WTC11 (cell line): ENCODE data around the gene ZNF827.

Experiments used
- AFF4 ChIP-seq: sonication (generic); formaldehyde crosslinking; IDR thresholded peaks from 2 replicates; pipeline ENCODE4 v1.8.1; 2023; ENCODE audit warnings: mild to moderate bottlenecking, missing genetic modification reagents, borderline replicate concordance
- ATF2 ChIP-seq: sonication (generic); formaldehyde crosslinking; IDR thresholded peaks from 2 replicates; pipeline ENCODE4 v1.8.1; 2022; ENCODE audit warnings: low read depth, missing genetic modification reagents, borderline replicate concordance
- CTCF ChIP-seq: fragments of 200-600 bp; IDR thresholded peaks from 2 replicates; pipeline ENCODE4 v1.8.0; 2022; ENCODE audit warnings: antibody characterized with exemption
- E2F4 ChIP-seq: sonication (generic); formaldehyde crosslinking; IDR thresholded peaks from 2 replicates; pipeline ENCODE4 v1.8.1; 2022; ENCODE audit warnings: low read depth, mild to moderate bottlenecking, moderate library complexity, missing genetic modification reagents, borderline replicate concordance
- SOX15 ChIP-seq: fragments of 250-450 bp; sonication (Bioruptor Pico); IDR thresholded peaks from 2 replicates; pipeline ENCODE4 v1.9.0; 2021; ENCODE audit warnings: mild to moderate bottlenecking
- TEAD1 ChIP-seq: sonication (generic); formaldehyde crosslinking; IDR thresholded peaks from 2 replicates; pipeline ENCODE4 v1.8.0; 2022; ENCODE audit warnings: mild to moderate bottlenecking, missing genetic modification reagents
- ZNF317 ChIP-seq: sonication (generic); formaldehyde crosslinking; IDR thresholded peaks from 2 replicates; pipeline ENCODE4 v1.8.1; 2023; ENCODE audit warnings: low read depth, mild to moderate bottlenecking, moderate library complexity, missing genetic modification reagents, borderline replicate concordance
- TF ChIP-seq, protein P1 (sequence below): sonication (generic); formaldehyde crosslinking; IDR thresholded peaks from 2 replicates; pipeline ENCODE4 v1.8.1; 2023; ENCODE audit warnings: mild to moderate bottlenecking, missing genetic modification reagents, moderate library complexity
- TF ChIP-seq, protein P2 (sequence below): sonication (generic); formaldehyde crosslinking; IDR thresholded peaks from 2 replicates; pipeline ENCODE4 v1.8.0; 2022; ENCODE audit warnings: mild to moderate bottlenecking, missing genetic modification reagents

DNA sequence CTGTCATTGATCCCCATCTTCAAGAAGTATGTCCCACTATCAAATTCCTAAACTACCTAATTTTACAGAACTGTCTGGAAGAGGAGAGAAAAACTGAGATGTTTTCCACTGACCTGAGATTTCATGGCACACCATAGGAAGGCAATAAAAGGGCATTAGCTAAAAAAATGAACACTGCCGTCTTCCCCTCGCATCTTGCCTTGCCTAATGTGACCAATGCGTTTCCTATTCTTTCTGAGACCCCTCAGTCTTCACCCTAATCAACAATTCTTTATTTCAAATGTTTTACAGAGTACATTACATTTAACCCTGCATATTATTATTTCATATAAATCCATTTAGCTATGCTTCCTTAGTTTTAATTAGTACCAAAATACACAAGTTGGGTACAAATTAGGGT is 43.6 kb downstream of the ZNF827 start:
- TF ChIP-seq CTCF (no peak), SOX15 (CRISPR knock-in tag) (no peak), ZNF317 (CRISPR knock-in tag) (no peak), E2F4 (CRISPR knock-in tag) (no peak), TEAD1 (CRISPR knock-in tag) (no peak), AFF4 (CRISPR knock-in tag) (no peak), ATF2 (no peak)
- TF ChIP-seq, protein P1, sequence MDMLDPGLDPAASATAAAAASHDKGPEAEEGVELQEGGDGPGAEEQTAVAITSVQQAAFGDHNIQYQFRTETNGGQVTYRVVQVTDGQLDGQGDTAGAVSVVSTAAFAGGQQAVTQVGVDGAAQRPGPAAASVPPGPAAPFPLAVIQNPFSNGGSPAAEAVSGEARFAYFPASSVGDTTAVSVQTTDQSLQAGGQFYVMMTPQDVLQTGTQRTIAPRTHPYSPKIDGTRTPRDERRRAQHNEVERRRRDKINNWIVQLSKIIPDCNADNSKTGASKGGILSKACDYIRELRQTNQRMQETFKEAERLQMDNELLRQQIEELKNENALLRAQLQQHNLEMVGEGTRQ (CRISPR knock-in tag), result no peak
- TF ChIP-seq, protein P2, sequence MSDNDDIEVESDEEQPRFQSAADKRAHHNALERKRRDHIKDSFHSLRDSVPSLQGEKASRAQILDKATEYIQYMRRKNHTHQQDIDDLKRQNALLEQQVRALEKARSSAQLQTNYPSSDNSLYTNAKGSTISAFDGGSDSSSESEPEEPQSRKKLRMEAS (CRISPR knock-in tag), result no peak
